Small intestine (tissue), 7 donors: ENCODE results near the gene TAF4B. TPM values are rescaled to one million over a fixed set of nuclear protein-coding genes. Genes with fewer than 3 reads are reported as not detected.

Experiments used
- DNase-seq, 2 donors: peaks; one replicate each; pipeline versions ENCODE4 v3.0.0 to v3.0.0-alpha.2; 2013
- FAIRE-seq: peaks from 2 replicates; lab custom pipeline; 2012; peaks lifted over from hg19 to GRCh38; lab: Jason Lieb, UNC
- H3K27ac ChIP-seq, 3 donors: one replicate each; pipeline ENCODE4 v1.5.1; 2013; ENCODE audit warnings: low read length in 2 of 3, mild to moderate bottlenecking in 2 of 3, control low read depth in 1 of 3, inconsistent platforms in 1 of 3, low read depth in 1 of 3, moderate library complexity in 1 of 3
- H3K27me3 ChIP-seq, 3 donors: one replicate each; pipeline ENCODE4 v1.6.1; 2013; ENCODE audit warnings: low read length in 3 of 3, inconsistent platforms in 1 of 3; ENCODE audit not compliant: control insufficient read depth in 3 of 3, insufficient read depth in 3 of 3
- H3K36me3 ChIP-seq, 3 donors: one replicate each; pipeline ENCODE4 v1.6.1; 2013; ENCODE audit warnings: low read length in 3 of 3, inconsistent platforms in 1 of 3, low read depth in 1 of 3, mild to moderate bottlenecking in 1 of 3, moderate library complexity in 1 of 3; ENCODE audit not compliant: control insufficient read depth in 3 of 3, insufficient read depth in 2 of 3
- H3K4me1 ChIP-seq, 3 donors: one replicate each; pipeline ENCODE4 v1.6.1; 2013; ENCODE audit warnings: low read length in 2 of 3, inconsistent platforms in 1 of 3, low read depth in 1 of 3, mild to moderate bottlenecking in 1 of 3, moderate library complexity in 1 of 3; ENCODE audit not compliant: control insufficient read depth in 3 of 3, insufficient read depth in 2 of 3
- H3K4me3 ChIP-seq, 3 donors: one replicate each; pipeline ENCODE4 v1.5.1; 2013; ENCODE audit warnings: low read length in 3 of 3, control low read depth in 1 of 3, inconsistent platforms in 1 of 3, low read depth in 1 of 3, mild to moderate bottlenecking in 1 of 3, moderate library complexity in 1 of 3
- H3K9me3 ChIP-seq, 2 donors: one replicate each; pipeline ENCODE4 v1.6.1; 2013; ENCODE audit warnings: low read depth in 1 of 2, low read length in 1 of 2; ENCODE audit not compliant: control insufficient read depth in 2 of 2, insufficient read depth in 1 of 2
- WGBS, 3 donors: extraction: QIAGEN DNeasy Blood & Tissue Kit; methylation state at CpG; one replicate each; pipeline ENCODE4 v1.1.7; 2013; 5-methylcytosine and 5-hydroxymethylcytosine counted together
- polyA plus RNA-seq, 4 donors: library from polyadenylated mRNA; stranded (reverse) in 3 of 4; unstranded in 1 of 4; fragments of 200-250 nt in 3 of 4; fragments of 120-200 nt in 1 of 4; gene quantifications; one replicate each; pipeline versions ENCODE4 v1.2.1 to v1.2.3, GENCODE V29; 2013
- donor health status: healthy with polysubstance abuse.
- donor health status: control.
- donor health status: control.
- donor health status: Bipolar disorder and iron deficiency.
- donor health status: healthy.

The TAF4B gene
- polyA plus RNA-seq, 4 donors = 0.22 to 3.4 (median 1.7) TPM

DNA sequence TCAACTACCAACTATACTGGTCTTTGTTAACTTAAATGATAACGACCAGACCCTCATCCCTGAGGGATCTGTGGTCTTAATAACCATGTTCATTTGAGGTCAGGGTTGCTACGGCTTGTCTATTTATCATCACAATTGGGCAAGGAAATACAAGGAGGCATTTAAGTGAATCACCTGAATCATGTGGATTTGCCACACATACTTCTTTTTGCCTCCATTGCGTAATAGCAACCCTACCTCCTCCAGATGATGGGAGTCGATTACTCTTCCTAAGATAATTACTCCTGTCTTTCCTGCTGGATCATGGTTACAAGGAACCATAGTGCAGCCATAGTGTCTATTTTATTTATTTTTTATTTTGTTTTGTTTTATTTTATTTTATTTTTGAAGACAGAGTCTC is 42.2 kb downstream of the TAF4B start:
- no peaks in the 10 kb centered on the region for H3K27me3 ChIP-seq
- no peak for FAIRE-seq
- no peaks in the 10 kb centered on the region for H3K4me1 ChIP-seq
- DNase-seq = no peak
- H3K27ac ChIP-seq = no peak overlapping the region
- no peaks in the 10 kb centered on the region for H3K9me3 ChIP-seq
- 95 to 98% (median 95%) methylated on average over 4 of the region's 4 CpGs for WGBS, 3 donors
- H3K4me3 ChIP-seq = no peak overlapping the region
- H3K36me3 ChIP-seq = no peaks in the 10 kb centered on the region

DNA sequence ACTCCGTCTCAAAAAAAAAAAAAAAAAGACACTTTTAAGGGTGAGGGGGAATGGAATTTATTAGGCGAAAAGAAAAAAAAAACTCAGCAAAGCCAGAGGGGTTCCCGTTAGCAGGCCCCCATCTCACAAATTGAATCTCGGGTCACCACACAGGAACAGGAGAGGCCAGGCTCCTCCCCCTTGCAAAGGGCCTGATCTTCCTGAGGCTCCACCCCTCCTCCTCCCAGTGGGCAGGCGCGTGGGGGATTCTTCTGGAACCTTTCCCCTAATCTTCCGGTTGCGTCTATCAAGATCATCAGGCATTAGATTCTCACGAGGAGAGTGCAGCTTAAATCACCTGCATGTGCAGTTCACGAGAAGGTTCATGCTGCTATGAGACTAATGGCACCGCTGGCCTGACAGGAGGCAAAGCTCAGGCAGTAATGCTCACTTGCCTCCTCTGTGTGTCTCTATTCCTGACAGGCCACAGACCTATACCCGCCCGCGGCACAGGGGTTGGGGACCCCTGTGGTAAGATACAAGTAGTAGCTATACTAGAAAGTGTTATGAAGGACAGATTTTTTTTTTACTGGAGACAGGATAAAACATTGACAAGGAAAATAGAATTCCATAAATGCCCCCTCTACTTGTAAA is 45.8 kb downstream of the TAF4B start:
- no peak overlapping the region for H3K27ac ChIP-seq
- H3K27me3 ChIP-seq = no peaks in the 10 kb centered on the region
- H3K4me3 ChIP-seq = no peak overlapping the region
- no peaks in the 10 kb centered on the region for H3K4me1 ChIP-seq
- H3K36me3 ChIP-seq = peaks cover 0 to 3% (median 0%) of the 10 kb centered on the region in 3 donors
- no peaks in the 10 kb centered on the region for H3K9me3 ChIP-seq
- 94 to 96% (median 95%) methylated on average over 14 of the region's 14 CpGs for WGBS, 3 donors
- DNase-seq (no peak), FAIRE-seq (no peak)

- DNase-seq (no peak), FAIRE-seq (no peak)
- H3K4me1 ChIP-seq = no peaks in the 10 kb centered on the region
- H3K9me3 ChIP-seq = peaks cover 0 to 5% of the 10 kb centered on the region in 2 donors
- no peak overlapping the region for H3K4me3 ChIP-seq
- H3K36me3 ChIP-seq = peaks cover 0 to 5% (median 0%) of the 10 kb centered on the region in 3 donors
- no peak overlapping the region for H3K27ac ChIP-seq
- 90 to 95% (median 92%) methylated on average over 3 of the region's 3 CpGs for WGBS, 3 donors
- no peaks in the 10 kb centered on the region for H3K27me3 ChIP-seq
Measured at GRCh38 chr18:26277374-26277773, 51.1 kb downstream of the TAF4B start.

- DNase-seq (no peak), FAIRE-seq (no peak)
- Histone ChIP-seq H3K4me1 (no peaks in the 10 kb centered on the region), H3K27me3 (no peaks in the 10 kb centered on the region), H3K4me3 (no peak overlapping the region), H3K9me3 (peaks cover 0 to 14% of the 10 kb centered on the region in 2 donors), H3K36me3 (peaks cover 0 to 5% (median 0%) of the 10 kb centered on the region in 3 donors), H3K27ac (no peak overlapping the region)
- WGBS, 3 donors = 95 to 100% (median 100%) methylated on average over 1 of the region's 1 CpG
Measured at GRCh38 chr18:26279428-26279827, 53.2 kb downstream of the TAF4B start.

- H3K27me3 ChIP-seq = no peaks in the 10 kb centered on the region
- peaks cover 0 to 5% (median 2%) of the 10 kb centered on the region in 3 donors for H3K36me3 ChIP-seq
- H3K4me1 ChIP-seq = no peaks in the 10 kb centered on the region
- 53 to 85% (median 54%) methylated on average over 1 of the region's 1 CpG for WGBS, 3 donors
- H3K4me3 ChIP-seq = no peak overlapping the region
- no peak for FAIRE-seq
- DNase-seq = no peak
- H3K27ac ChIP-seq = no peak overlapping the region
- peaks cover 0 to 9% of the 10 kb centered on the region in 2 donors for H3K9me3 ChIP-seq
Measured at GRCh38 chr18:26286008-26286407, 59.8 kb downstream of the TAF4B start.

DNA sequence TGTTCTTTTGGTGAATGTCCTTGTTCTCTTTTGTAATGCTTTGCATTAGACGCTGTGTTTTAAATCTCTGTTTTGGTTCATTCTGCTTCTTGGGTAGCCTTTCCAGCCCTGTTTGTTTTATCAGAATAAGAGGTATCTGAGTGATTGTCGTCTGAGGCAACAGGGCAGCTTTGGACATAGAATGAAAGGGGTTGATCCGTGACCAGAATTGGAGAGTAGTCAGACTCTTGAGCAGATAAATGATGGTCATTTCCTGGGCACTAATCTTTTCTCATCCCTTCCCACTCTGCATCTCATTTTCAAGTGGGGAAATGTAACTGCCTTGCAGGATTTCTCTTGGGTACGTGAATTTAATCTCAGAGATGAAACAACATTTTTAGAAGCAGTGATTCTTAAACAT is 61.4 kb downstream of the TAF4B start:
- Histone ChIP-seq H3K4me1 (no peaks in the 10 kb centered on the region), H3K9me3 (peaks cover 0 to 7% of the 10 kb centered on the region in 2 donors), H3K27me3 (no peaks in the 10 kb centered on the region), H3K27ac (no peak overlapping the region), H3K4me3 (no peak overlapping the region), H3K36me3 (peaks cover 0 to 5% (median 2%) of the 10 kb centered on the region in 3 donors)
- no peak for DNase-seq
- 92 to 95% (median 94%) methylated on average over 4 of the region's 4 CpGs for WGBS, 3 donors
- FAIRE-seq = no peak

GRCh38 chr18:26290385-26290784 is 64.1 kb downstream of the TAF4B start:
- no peaks in the 10 kb centered on the region for H3K27me3 ChIP-seq
- peaks cover 0 to 5% (median 2%) of the 10 kb centered on the region in 3 donors for H3K36me3 ChIP-seq
- no peak overlapping the region for H3K27ac ChIP-seq
- FAIRE-seq = no peak
- 71 to 79% (median 79%) methylated on average over 3 of the region's 3 CpGs for WGBS, 3 donors
- no peak overlapping the region for H3K4me3 ChIP-seq
- H3K4me1 ChIP-seq = no peaks in the 10 kb centered on the region
- no peak for DNase-seq
- no peaks in the 10 kb centered on the region for H3K9me3 ChIP-seq

DNA sequence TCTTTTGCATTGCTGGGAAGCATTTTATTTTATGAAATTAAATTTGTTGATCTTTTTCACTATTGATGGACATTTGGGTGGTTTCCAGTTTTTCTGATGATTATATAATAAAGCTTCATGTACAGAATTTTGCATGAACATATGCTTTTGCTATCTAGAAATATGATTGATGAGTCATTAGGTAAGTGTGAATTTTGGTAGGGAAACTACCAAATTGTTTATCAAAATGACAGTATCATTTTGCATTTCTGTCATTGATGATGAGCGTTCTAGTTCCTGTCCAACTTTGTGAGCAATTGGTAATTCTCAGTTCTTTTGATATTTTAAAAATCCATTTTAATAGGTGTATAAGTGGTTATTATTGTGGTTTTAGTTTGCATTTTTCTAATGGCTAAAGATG is 67.7 kb downstream of the TAF4B start:
- no peak overlapping the region for H3K27ac ChIP-seq
- H3K4me1 ChIP-seq = no peaks in the 10 kb centered on the region
- DNase-seq (no peak), FAIRE-seq (peak; percentile 10)
- WGBS, 3 donors = 68 to 97% (median 74%) methylated on average over 1 of the region's 1 CpG
- H3K27me3 ChIP-seq = no peaks in the 10 kb centered on the region
- peaks cover 0 to 2% (median 0%) of the 10 kb centered on the region in 3 donors for H3K36me3 ChIP-seq
- H3K9me3 ChIP-seq = peaks cover 0 to 2% of the 10 kb centered on the region in 2 donors
- no peak overlapping the region for H3K4me3 ChIP-seq

DNA sequence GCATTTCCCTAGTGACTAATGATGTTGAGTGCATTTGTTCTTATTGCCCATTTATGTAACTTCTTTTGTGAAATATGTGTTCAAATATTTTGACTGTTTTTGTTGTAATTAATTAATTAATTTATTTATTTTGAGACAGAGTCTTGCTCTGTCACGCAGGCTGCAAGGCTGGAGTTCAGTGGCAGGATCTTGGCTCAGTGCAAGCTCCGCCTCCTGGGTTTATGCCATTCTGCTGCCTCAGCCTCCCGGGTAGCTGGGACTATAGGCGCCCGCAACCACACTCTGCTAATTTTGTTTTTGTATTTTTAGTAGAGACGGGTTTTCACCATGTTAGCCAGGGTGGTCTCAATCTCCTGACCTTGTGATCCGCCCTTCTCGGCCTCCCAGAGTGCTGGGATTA is 71.9 kb downstream of the TAF4B start:
- Histone ChIP-seq H3K9me3 (peaks cover 0 to 2% of the 10 kb centered on the region in 2 donors), H3K27ac (no peak overlapping the region), H3K27me3 (no peaks in the 10 kb centered on the region), H3K4me1 (no peaks in the 10 kb centered on the region), H3K4me3 (no peak overlapping the region), H3K36me3 (no peaks in the 10 kb centered on the region)
- DNase-seq (no peak), FAIRE-seq (no peak)
- 91 to 96% (median 92%) methylated on average over 8 of the region's 8 CpGs for WGBS, 3 donors
